ENCODE measurements around the gene CHSY3. TPM values are rescaled to one million over a fixed set of nuclear protein-coding genes. Genes with fewer than 3 reads are reported as not detected.

The CHSY3 gene
- total RNA-seq = not detected
- not detected for polyA plus RNA-seq (2013, experiment 1 of 2)
- 0.15 TPM for polyA plus RNA-seq (2013, experiment 2 of 2)
- 0 to 0.24 (median 0) reads per million in 172 experiments for total RNA-seq

DNA sequence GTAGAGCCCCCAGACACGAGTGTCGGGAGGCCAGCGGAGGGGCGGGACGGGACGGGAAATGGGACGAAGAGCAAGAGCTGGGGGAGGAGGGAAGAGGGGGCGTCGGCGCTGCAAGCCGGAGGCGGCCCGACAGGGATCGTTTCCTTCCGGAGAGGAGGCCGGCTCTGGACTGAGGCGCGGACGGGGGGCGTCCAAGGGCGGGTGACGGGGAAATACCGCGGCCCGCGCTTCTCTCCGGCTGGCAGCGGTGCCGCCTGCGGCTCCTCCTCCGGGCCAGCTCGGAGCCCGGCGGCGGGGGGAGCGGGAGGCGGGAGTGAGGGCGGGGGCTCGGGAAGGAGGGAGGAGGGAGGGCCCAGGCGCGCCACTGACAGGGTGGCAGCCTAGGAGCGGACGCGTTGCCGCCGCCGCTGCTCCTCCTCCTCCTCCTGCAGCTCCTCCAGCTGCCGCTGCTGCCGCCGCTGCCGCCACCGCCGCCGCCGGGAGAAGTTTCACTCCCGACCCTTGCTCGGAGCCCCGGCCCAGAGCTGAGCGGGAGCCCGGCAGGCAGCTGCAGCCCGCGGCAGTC, at the start of gene CHSY3:
Gene CHSY3 (plus strand): TSS at position 364 of the 565 bp plus-strand sequence.
- ChIA-PET CTCF (no interaction called here), POLR2A (no interaction called here)
- peak; percentile 68 for ATAC-seq (ENCODE audit: poor library complexity)
- H3K4me1 Mint-ChIP-seq (ENCODE audit: low read depth) = peaks cover 20% of the 10 kb centered on the region
- H3K27ac ChIP-seq (ENCODE audit: low read depth in 1 of 2, low read length in 2 of 2) = no peak within 1 kb of the TSS
- H3K27me3 ChIP-seq (ENCODE audit: control insufficient read depth in 1 of 2, insufficient read depth in 2 of 2, low read length in 2 of 2) = peaks cover 29 to 51% of the 10 kb centered on the region in 2 experiments
- peak within 1 kb of the TSS; percentile 19 for H3K4me3 ChIP-seq (ENCODE audit: low read length)
- H3K4me1 ChIP-seq (ENCODE audit: insufficient read depth, low read length) = peaks cover 13% of the 10 kb centered on the region
- peaks cover 61% of the 10 kb centered on the region for H3K27me3 Mint-ChIP-seq
- peak within 1 kb of the TSS; percentile 88 for H3K4me3 Mint-ChIP-seq
- intact Hi-C loops (cut with DNase I, micrococcal nuclease) = no loop called here
- no peaks in the 10 kb centered on the region for H3K36me3 ChIP-seq (ENCODE audit: insufficient read depth, low read length)
- TF ChIP-seq, protein P1, sequence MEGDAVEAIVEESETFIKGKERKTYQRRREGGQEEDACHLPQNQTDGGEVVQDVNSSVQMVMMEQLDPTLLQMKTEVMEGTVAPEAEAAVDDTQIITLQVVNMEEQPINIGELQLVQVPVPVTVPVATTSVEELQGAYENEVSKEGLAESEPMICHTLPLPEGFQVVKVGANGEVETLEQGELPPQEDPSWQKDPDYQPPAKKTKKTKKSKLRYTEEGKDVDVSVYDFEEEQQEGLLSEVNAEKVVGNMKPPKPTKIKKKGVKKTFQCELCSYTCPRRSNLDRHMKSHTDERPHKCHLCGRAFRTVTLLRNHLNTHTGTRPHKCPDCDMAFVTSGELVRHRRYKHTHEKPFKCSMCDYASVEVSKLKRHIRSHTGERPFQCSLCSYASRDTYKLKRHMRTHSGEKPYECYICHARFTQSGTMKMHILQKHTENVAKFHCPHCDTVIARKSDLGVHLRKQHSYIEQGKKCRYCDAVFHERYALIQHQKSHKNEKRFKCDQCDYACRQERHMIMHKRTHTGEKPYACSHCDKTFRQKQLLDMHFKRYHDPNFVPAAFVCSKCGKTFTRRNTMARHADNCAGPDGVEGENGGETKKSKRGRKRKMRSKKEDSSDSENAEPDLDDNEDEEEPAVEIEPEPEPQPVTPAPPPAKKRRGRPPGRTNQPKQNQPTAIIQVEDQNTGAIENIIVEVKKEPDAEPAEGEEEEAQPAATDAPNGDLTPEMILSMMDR (IDR thresholded peaks at IDR 0.05) = no peak
- H3K36me3 Mint-ChIP-seq (ENCODE audit: low read depth) = no peaks in the 10 kb centered on the region
- peaks cover 0 to 3% of the 10 kb centered on the region in 2 experiments for H3K9me3 ChIP-seq (ENCODE audit: control insufficient read depth in 1 of 2, insufficient read depth in 1 of 2, low read length in 2 of 2)
- H3K9me3 Mint-ChIP-seq = no peaks in the 10 kb centered on the region
- DNase-seq = peak in 9 of 14 experiments; percentile 0 to 48 (median 13)
- H3K27ac Mint-ChIP-seq = no peak within 1 kb of the TSS

DNA sequence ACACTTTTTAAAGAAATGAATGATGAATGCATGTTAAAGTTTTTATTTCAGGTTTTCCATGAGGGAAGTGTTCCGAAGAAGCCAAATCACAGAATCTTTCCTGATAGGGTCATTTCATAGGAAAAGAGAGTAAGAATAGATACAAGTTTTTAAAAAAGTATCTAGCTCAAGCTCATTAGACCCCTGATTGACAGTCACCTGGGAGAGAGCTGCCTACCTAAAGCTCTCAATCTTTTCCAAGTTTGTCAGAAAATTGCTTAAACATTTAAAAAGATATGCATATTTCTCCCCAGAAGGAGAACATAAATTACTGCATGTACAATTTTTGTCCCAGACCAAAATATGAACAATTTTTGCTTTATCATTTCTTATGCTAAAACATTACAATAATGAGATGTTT, 47.9 kb upstream of the CHSY3 start:
- H3K9me3 Mint-ChIP-seq = no peaks in the 10 kb centered on the region
- Histone ChIP-seq H3K9me3 (ENCODE audit: control insufficient read depth in 1 of 2, insufficient read depth in 1 of 2, low read length in 2 of 2) (no peaks in the 10 kb centered on the region), H3K27me3 (ENCODE audit: control insufficient read depth in 1 of 2, insufficient read depth in 2 of 2, low read length in 2 of 2) (no peaks in the 10 kb centered on the region), H3K36me3 (ENCODE audit: insufficient read depth, low read length) (no peaks in the 10 kb centered on the region), H3K27ac (ENCODE audit: low read depth in 1 of 2, low read length in 2 of 2) (no peak overlapping the region), H3K4me3 (ENCODE audit: low read length) (no peak overlapping the region), H3K4me1 (ENCODE audit: insufficient read depth, low read length) (no peaks in the 10 kb centered on the region)
- no peaks in the 10 kb centered on the region for H3K36me3 Mint-ChIP-seq (ENCODE audit: low read depth)
- H3K4me3 Mint-ChIP-seq = no peak overlapping the region
- H3K27me3 Mint-ChIP-seq = peaks cover 33% of the 10 kb centered on the region
- TF ChIP-seq, protein P1 (IDR thresholded peaks at IDR 0.05) = no peak
- no peak for DNase-seq
- no peak for ATAC-seq (ENCODE audit: poor library complexity)
- ChIA-PET CTCF (no interaction called here), POLR2A (no interaction called here)
- no peaks in the 10 kb centered on the region for H3K4me1 Mint-ChIP-seq (ENCODE audit: low read depth)
- intact Hi-C loops (cut with DNase I, micrococcal nuclease) = no loop called here
- H3K27ac Mint-ChIP-seq = no peak overlapping the region

DNA sequence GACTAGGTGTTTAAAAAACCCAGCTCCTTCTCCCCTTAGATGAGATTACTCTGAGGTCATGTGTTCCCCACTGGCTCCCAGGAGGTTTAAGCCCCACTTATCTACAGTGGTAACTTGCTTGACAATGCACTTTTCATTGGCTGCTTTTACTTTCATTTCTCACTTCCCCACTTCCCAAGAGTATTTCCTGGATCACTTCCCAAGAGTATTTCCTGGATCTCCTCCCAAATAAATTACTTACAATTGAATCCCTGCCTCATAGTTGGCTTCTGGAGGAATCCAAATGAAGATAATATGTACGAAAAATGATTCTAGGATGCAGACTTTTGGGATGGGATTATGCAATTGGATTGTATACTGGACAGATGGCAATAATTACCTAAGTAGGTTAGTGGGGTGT, 47.1 kb upstream of the CHSY3 start:
- H3K36me3 Mint-ChIP-seq (ENCODE audit: low read depth) = no peaks in the 10 kb centered on the region

More for the DNA sequence above, 47.1 kb upstream of the CHSY3 start:
- Mint-ChIP-seq H3K9me3 (no peaks in the 10 kb centered on the region), H3K4me1 (ENCODE audit: low read depth) (no peaks in the 10 kb centered on the region), H3K27me3 (peaks cover 37% of the 10 kb centered on the region), H3K27ac (no peak overlapping the region), H3K4me3 (no peak overlapping the region)
- ChIA-PET POLR2A (no interaction called here), CTCF (no interaction called here)
- ATAC-seq (ENCODE audit: poor library complexity) (no peak), DNase-seq (no peak)
- TF ChIP-seq, protein P1 (IDR thresholded peaks at IDR 0.05) = no peak
- Histone ChIP-seq H3K36me3 (ENCODE audit: insufficient read depth, low read length) (no peaks in the 10 kb centered on the region), H3K4me1 (ENCODE audit: insufficient read depth, low read length) (no peaks in the 10 kb centered on the region), H3K4me3 (ENCODE audit: low read length) (no peak overlapping the region), H3K27ac (ENCODE audit: low read depth in 1 of 2, low read length in 2 of 2) (no peak overlapping the region), H3K27me3 (ENCODE audit: control insufficient read depth in 1 of 2, insufficient read depth in 2 of 2, low read length in 2 of 2) (no peaks in the 10 kb centered on the region), H3K9me3 (ENCODE audit: control insufficient read depth in 1 of 2, insufficient read depth in 1 of 2, low read length in 2 of 2) (no peaks in the 10 kb centered on the region)
- intact Hi-C loops (cut with DNase I, micrococcal nuclease) = no loop called here
